SK-N-SH treated with all-trans-retinoic acid at 6 μM for 48 hours (cell line): ENCODE results near the gene TMEM203.

Source experiments
- ATAC-seq: fragments of 200-7000 bp; cut with Tn5 transposase; 3 replicates; pipeline ENCODE4 v1.9.1; 2020; ENCODE audit warnings: mild to moderate bottlenecking, moderate library complexity
- ARNTL ChIP-seq: fragments of 450-650 bp; formaldehyde crosslinking; IDR thresholded peaks from 2 replicates; pipeline ENCODE4 v1.5.0; 2020; ENCODE audit warnings: low read depth, mild to moderate bottlenecking, moderate library complexity, borderline replicate concordance
- BACH2 ChIP-seq: fragments of 250-450 bp; sonication (Bioruptor Pico); IDR thresholded peaks from 2 replicates; pipeline ENCODE4 v1.9.0; 2021; ENCODE audit warnings: mild to moderate bottlenecking, borderline replicate concordance
- CSDC2 ChIP-seq: fragments of 250-450 bp; sonication (Bioruptor Pico); IDR thresholded peaks from 2 replicates; pipeline ENCODE4 v1.5.0; 2020; ENCODE audit warnings: mild to moderate bottlenecking, moderate library complexity
- ESRRG ChIP-seq: fragments of 250-450 bp; sonication (Bioruptor Pico); IDR thresholded peaks from 2 replicates; pipeline ENCODE4 v1.6.1; 2021; ENCODE audit warnings: mild to moderate bottlenecking
- GLIS3 ChIP-seq: fragments of 250-450 bp; sonication (Bioruptor Pico); IDR thresholded peaks from 2 replicates; pipeline ENCODE4 v1.5.0; 2020; ENCODE audit warnings: mild to moderate bottlenecking, moderate library complexity
- ISL1 ChIP-seq: fragments of 250-450 bp; sonication (Bioruptor Pico); IDR thresholded peaks from 2 replicates; pipeline ENCODE4 v2.1.2; 2022; ENCODE audit warnings: mild to moderate bottlenecking, moderate library complexity
- OSR1 ChIP-seq: fragments of 250-450 bp; sonication (Bioruptor Pico); IDR thresholded peaks from 2 replicates; pipeline ENCODE4 v1.8.0; 2022; ENCODE audit warnings: moderate library complexity, mild to moderate bottlenecking, inconsistent platforms
- PATZ1 ChIP-seq: fragments of 250-450 bp; sonication (Bioruptor Pico); IDR thresholded peaks from 2 replicates; pipeline ENCODE4 v1.8.0; 2020; ENCODE audit warnings: mild to moderate bottlenecking, moderate library complexity, borderline replicate concordance
- POU6F1 ChIP-seq: fragments of 250-450 bp; sonication (Bioruptor Pico); IDR thresholded peaks from 2 replicates; pipeline ENCODE4 v1.8.0; 2021; ENCODE audit warnings: low read depth, mild to moderate bottlenecking, moderate library complexity, borderline replicate concordance
- PPARA ChIP-seq: fragments of 250-450 bp; sonication (Bioruptor Pico); IDR thresholded peaks from 2 replicates; pipeline ENCODE4 v1.5.0; 2020; ENCODE audit warnings: mild to moderate bottlenecking, borderline replicate concordance
- RARB ChIP-seq: fragments of 250-450 bp; sonication (Bioruptor Pico); IDR thresholded peaks from 2 replicates; pipeline ENCODE4 v1.8.0; 2021; ENCODE audit warnings: mild to moderate bottlenecking, moderate library complexity
- SNAI2 ChIP-seq: fragments of 250-450 bp; sonication (Bioruptor Pico); IDR thresholded peaks from 2 replicates; pipeline ENCODE4 v1.5.0; 2020; ENCODE audit warnings: mild to moderate bottlenecking, moderate library complexity
- TOX ChIP-seq: fragments of 250-450 bp; sonication (Bioruptor Pico); IDR thresholded peaks from 2 replicates; pipeline ENCODE4 v1.8.0; 2021; ENCODE audit warnings: mild to moderate bottlenecking, moderate library complexity, borderline replicate concordance
- TSHZ2 ChIP-seq: fragments of 250-450 bp; sonication (Bioruptor Pico); IDR thresholded peaks from 2 replicates; pipeline ENCODE4 v1.5.0; 2020; ENCODE audit warnings: mild to moderate bottlenecking, moderate library complexity
- ZC3H10 ChIP-seq: fragments of 250-450 bp; sonication (Bioruptor Pico); IDR thresholded peaks from 2 replicates; pipeline ENCODE4 v1.5.1; 2021; ENCODE audit warnings: mild to moderate bottlenecking, moderate library complexity
- ZFP3 ChIP-seq: fragments of 250-450 bp; sonication (Bioruptor Pico); IDR thresholded peaks from 2 replicates; pipeline ENCODE4 v1.5.0; 2020; ENCODE audit warnings: mild to moderate bottlenecking, moderate library complexity
- ZFP30 ChIP-seq: fragments of 450-650 bp; formaldehyde crosslinking; IDR thresholded peaks from 2 replicates; pipeline ENCODE4 v1.5.0; 2022; ENCODE audit warnings: mild to moderate bottlenecking, moderate library complexity
- ZNF70 ChIP-seq: fragments of 450-650 bp; formaldehyde crosslinking; IDR thresholded peaks from 2 replicates; pipeline ENCODE4 v1.5.0; 2020; ENCODE audit warnings: mild to moderate bottlenecking, moderate library complexity
- TF ChIP-seq, protein P1 (sequence below): fragments of 250-450 bp; sonication (Bioruptor Pico); IDR thresholded peaks from 2 replicates; pipeline ENCODE4 v1.5.1; 2021; ENCODE audit warnings: mild to moderate bottlenecking, moderate library complexity
- TF ChIP-seq, protein P2 (sequence below): fragments of 250-450 bp; sonication (Bioruptor Pico); IDR thresholded peaks from 2 replicates; pipeline ENCODE4 v1.5.1; 2020; ENCODE audit warnings: low read depth, mild to moderate bottlenecking, moderate library complexity

Gene TMEM203

DNA sequence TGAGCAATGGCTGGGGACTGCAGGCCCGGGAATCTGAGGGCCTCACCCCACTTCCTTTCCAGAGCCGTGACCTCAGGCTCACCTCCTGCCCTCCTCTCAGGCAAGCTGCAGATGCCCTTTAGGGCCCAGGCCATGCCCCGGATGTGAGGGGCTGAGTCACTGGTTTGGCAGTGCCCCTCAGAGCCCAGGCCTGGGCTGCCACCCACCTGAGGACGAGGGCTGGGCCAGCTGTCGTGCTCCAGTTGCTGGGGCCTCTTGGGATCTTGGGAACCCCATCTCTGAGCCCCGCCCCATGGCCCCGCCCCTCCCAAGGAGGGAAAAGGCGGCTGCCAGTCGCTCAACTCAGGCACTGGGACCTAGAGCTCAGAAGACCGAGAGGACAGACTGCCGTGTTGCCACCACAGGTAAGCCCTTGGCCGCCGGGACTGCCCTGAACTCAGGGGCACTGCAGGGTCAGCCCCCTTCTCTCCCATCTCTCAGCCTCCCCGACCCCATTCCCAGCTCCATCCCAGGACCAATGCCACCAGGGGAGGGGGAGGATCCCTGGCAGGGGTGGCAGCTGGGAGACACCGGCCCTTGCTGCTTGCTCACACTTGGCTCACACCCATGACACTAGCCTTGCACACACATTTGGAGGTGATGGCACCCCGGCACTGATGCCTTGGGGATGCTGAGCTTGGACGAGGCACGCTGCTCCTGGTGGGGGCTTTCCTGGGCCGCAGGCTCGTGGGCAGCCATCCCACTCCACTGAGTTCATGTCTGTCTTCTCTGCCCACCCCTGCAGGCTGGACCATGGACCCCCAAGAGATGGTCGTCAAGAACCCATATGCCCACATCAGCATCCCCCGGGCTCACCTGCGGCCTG, 19.6 kb upstream of the TMEM203 start, which contains the start of gene CYSRT1:
TSS of gene CYSRT1 (plus strand) at position 345 of the 865 bp plus-strand sequence. CDS start at position 793, 448 bp downstream.
- ATAC-seq, result no peak
- TF ChIP-seq ZC3H10 (no peak), SNAI2 (CRISPR knock-in tag) (no peak), ZNF70 (CRISPR knock-in tag) (no peak), ZFP3 (CRISPR knock-in tag) (no peak), PATZ1 (CRISPR knock-in tag) (no peak), OSR1 (CRISPR knock-in tag) (no peak), ISL1 (CRISPR knock-in tag) (no peak), TOX (CRISPR knock-in tag) (no peak), CSDC2 (CRISPR knock-in tag) (no peak)
- TF ChIP-seq, protein P1, sequence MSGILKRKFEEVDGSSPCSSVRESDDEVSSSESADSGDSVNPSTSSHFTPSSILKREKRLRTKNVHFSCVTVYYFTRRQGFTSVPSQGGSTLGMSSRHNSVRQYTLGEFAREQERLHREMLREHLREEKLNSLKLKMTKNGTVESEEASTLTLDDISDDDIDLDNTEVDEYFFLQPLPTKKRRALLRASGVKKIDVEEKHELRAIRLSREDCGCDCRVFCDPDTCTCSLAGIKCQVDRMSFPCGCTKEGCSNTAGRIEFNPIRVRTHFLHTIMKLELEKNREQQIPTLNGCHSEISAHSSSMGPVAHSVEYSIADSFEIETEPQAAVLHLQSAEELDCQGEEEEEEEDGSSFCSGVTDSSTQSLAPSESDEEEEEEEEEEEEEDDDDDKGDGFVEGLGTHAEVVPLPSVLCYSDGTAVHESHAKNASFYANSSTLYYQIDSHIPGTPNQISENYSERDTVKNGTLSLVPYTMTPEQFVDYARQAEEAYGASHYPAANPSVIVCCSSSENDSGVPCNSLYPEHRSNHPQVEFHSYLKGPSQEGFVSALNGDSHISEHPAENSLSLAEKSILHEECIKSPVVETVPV, result no peak

GRCh38 chr9:137223078-137223970, 17.9 kb upstream of the TMEM203 start:
- ATAC-seq, result peak; percentile 78
- TF ChIP-seq ZFP30 (CRISPR knock-in tag) (no peak), GLIS3 (CRISPR knock-in tag) (0 out of 2 replicates have a peak, but pooled peaks have one; percentile 19)

GRCh38 chr9:137222190-137223077, 17.0 kb upstream of the TMEM203 start, which contains the start of gene RNF208:
TSS of gene RNF208 (minus strand) at chr9:137222240. CDS start at chr9:137221212, 1,028 bp downstream.
- peak; percentile 7 for ATAC-seq
- TF ChIP-seq ISL1 (CRISPR knock-in tag) (no peak), ZFP3 (CRISPR knock-in tag) (no peak), ESRRG (CRISPR knock-in tag) (no peak), TSHZ2 (no peak), ZNF70 (CRISPR knock-in tag) (no peak), PATZ1 (CRISPR knock-in tag) (no peak), RARB (no peak), ARNTL (no peak), POU6F1 (no peak), BACH2 (CRISPR knock-in tag) (no peak), ZC3H10 (no peak), GLIS3 (CRISPR knock-in tag) (no peak), PPARA (CRISPR knock-in tag) (no peak), CSDC2 (CRISPR knock-in tag) (no peak), TOX (CRISPR knock-in tag) (no peak)
- TF ChIP-seq, protein P1, result no peak
- TF ChIP-seq, protein P2, sequence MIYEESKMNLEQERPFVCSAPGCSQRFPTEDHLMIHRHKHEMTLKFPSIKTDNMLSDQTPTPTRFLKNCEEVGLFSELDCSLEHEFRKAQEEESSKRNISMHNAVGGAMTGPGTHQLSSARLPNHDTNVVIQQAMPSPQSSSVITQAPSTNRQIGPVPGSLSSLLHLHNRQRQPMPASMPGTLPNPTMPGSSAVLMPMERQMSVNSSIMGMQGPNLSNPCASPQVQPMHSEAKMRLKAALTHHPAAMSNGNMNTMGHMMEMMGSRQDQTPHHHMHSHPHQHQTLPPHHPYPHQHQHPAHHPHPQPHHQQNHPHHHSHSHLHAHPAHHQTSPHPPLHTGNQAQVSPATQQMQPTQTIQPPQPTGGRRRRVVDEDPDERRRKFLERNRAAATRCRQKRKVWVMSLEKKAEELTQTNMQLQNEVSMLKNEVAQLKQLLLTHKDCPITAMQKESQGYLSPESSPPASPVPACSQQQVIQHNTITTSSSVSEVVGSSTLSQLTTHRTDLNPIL (CRISPR knock-in tag), result no peak
